DMS79 treated with DMSO at 0.1 percent for 48 hours (cell line): ENCODE results near the gene CEP95.
"Not testable (repeated sequence)": the region's sequence is repeated elsewhere in the genome, so short reads cannot be mapped to it uniquely, and the experiment has no call there.

Source experiments
- DNase-seq: peaks from one replicate; lab custom pipeline; 2025; lab: John Stamatoyannopoulos, UW

CEP95 gene

GRCh38 chr17:64506576-64507412, at the start of gene CEP95:
CEP95 (plus strand) TSS chr17:64506977; CDS start chr17:64507098, 121 bp downstream.
- DNase-seq: peak; percentile 88

DNA sequence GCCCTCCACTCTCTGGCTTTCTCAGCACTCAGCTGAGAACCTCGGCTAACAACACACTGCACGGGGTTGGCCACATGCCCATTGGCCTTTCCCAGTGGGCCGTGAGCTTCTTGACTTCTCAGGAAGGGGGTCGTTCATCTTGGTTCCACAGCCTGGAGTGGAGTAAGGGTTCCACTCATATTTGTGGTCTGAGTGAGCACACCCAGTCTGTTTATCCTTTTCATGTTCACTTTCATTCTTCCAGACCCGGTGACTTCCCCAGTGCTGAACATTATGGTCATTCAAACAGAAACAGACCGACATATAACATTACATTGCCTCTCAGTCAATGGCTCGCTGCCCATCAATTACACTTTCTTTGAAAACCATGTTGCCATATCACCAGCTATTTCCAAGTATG, 49.6 kb upstream of the CEP95 start:
- peak; percentile 1 for DNase-seq

GRCh38 chr17:64458756-64459155, 48.0 kb upstream of the CEP95 start:
- no peak for DNase-seq

DNA sequence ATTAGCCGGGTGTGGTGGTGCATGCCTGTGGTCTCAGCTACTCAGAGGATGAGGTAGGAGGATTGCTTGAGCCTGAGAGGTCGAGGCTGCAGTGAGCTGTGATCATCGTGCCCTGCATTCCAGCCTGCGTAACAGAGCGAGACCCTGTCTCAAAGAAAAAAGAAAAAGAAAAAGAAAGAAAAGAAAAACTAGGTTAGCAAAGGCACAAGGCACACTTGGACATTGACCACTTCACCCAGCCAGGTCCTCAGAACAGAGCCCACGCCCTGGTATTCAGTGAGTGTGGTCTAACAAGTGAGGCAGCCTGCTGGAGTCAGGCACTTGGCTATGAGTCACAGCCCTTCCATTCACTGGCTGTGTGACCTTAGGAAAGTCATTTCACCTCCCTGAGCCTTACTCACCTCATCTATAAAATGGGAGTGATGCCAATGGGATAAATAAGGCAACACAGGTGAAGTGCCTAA, 47.5 kb upstream of the CEP95 start:
- no peak for DNase-seq

DNA sequence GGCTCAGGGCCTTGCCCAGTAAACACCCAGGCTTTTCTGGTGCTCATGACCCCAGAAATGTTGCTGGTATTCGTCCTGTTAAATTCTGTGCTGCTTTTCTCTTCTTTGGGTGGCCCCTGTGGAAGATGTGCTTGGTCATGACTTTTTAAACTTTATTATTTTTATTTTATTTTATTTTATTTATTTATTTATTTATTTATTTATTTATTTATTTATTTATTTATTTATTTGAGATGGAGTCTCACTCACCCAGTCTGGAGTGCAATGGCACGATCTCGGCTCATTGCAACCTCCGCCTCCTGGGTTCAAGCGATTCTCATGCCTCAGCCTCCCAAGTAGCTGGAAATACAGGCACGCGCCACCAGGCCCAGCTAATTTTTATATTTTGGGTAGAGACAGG, 47.0 kb upstream of the CEP95 start:
- not testable (repeated sequence) for DNase-seq

- DNase-seq: no peak
These were observed 45.8 kb upstream of the CEP95 start for GRCh38 chr17:64460955-64461354.

DNA sequence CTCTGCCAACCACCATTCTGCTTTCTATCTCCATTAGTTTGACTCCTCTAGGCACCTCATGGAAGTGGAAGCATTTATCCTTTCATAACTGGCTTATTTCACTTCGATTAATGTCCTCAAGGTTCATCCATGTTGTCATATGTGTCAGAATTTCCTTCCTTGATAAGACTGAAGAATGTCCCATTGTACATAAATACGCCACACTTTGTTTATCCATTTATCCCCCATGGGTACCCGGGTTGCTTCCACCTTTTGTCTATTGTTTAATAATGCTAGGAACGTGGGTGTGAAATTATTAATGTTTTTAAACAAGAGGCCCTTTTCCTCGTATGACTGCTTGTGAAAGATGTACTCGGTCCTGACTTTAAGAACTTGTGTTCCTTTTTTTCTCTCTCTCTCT, 45.0 kb upstream of the CEP95 start:
- DNase-seq: no peak

GRCh38 chr17:64466019-64466735, 40.6 kb upstream of the CEP95 start:
- no peak for DNase-seq

DNA sequence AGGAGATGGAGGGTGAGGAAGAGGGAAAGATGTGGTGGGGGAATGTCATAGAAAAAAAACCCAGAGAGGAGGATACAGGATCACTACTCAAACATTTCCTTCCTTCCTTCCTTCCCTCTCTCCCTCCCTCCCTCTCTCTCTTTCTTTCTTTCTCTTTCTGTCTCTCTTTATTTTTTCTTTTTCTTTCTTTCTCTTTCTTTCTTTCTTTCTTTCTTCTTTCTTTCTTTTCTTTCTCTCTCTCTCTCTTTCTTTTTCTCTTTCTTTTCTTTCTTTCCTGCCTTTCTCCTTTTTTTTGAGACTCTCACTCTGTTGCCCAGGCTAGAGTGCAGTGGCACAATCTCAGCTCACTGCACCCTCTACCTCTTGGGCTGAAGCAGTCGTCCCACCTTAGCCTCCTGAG, 39.9 kb upstream of the CEP95 start:
- not testable (repeated sequence) for DNase-seq

DNA sequence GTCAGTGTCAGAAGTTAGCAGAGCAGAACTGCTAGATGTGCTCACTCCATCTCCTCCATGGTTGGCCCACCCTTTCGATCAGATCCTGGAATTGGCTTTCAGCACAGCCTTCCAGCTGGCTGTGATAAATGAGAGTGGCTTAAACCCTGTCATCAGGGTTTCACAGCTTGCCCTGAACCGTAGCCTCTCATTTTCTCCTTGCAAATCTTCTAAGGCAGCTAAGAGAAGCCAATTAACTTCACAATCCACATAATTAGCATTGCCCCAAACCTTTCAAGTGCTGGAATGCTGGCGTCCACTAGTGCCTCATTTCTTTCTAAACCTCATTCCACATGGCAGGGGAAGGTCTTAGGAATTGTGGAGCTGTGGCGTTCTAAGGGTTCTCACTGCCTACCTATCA, 36.2 kb upstream of the CEP95 start:
- no peak for DNase-seq

GRCh38 chr17:64471440-64471839, 35.3 kb upstream of the CEP95 start:
- DNase-seq: no peak

DNA sequence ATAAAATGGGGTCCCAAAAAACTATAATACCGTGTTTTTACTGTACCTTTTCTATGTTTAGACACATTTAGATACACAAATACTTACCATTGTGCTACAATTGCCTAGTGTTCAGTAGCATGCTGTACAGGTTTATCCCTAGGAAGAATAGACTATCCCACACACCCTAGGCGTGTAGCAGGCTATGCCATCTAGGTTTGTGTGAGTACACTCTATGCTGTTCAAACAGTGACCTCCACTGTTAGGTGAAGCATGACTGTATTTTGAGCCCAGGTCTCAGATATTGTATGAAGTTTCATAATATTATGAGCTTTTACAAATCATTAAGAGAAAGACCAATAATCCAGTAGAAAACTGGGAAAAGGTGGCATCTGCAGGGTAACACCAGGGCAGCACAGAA, 34.2 kb upstream of the CEP95 start:
- DNase-seq: no peak

- no peak for DNase-seq
These were observed 28.9 kb upstream of the CEP95 start for GRCh38 chr17:64477849-64478248.

- DNase-seq: no peak
These were observed 25.8 kb upstream of the CEP95 start for GRCh38 chr17:64480951-64481350.

GRCh38 chr17:64484380-64484779, 22.4 kb upstream of the CEP95 start:
- DNase-seq: no peak

DNA sequence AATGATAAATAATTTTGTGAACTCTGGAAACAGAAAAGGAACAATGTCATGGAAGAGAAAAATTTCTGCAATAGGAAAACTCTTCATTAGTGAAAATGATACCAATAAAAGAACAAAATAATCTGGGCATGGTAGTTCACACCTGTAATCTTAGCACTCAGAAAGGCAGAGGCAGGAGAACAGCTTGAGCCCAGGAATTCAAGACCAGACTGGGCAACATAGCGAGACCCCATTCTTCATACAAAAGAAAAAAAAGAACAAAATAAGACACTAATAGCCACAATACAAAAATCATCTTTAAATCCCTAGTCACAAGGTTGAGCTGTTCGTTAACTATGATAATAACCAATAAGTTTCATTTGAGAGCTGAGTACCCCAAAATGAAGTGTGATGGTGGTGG, 18.5 kb upstream of the CEP95 start:
- no peak for DNase-seq

DNA sequence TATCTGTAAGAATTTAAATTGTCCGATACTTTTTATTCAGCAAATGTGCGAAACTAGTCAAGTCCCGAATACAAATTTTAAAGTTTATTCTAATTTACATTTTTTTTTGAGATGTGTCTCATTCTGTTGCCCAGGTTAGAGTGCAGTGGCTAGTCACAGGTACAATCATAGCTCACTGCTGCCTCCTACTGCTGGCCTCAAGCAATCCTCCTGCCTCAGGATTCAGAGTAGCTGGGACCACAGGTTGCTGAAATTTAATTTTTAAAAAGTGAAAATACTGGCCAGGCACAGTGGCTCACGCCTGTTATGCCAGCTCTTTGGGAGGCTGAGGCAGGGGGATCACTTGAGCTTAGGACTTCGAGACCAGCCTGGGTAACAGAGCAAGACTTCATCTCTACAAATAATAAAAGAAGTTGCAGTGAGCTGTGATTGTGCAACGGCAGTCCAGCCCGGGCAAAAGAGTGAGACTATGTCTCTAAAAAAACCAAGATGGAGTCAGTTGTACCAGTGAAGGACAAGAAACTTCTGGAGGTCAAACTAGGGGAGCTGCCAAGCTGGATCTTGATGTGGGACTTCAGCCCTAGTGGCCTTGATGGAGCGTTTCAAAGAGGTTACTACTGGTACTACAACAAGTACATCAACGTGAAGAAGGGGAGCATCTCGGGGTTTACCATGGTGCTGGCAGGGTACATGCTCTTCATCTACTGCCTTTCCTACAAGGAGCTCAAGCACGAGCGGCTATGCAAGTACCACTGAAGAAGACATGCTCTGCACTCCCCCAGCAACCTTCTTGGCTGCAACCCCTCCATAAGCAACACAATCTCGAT, 15.5 kb upstream of the CEP95 start:
- no peak for DNase-seq

GRCh38 chr17:64491994-64492393, 14.8 kb upstream of the CEP95 start:
- no peak for DNase-seq

- DNase-seq: no peak
These were observed 14.2 kb upstream of the CEP95 start for GRCh38 chr17:64492481-64493109.

DNA sequence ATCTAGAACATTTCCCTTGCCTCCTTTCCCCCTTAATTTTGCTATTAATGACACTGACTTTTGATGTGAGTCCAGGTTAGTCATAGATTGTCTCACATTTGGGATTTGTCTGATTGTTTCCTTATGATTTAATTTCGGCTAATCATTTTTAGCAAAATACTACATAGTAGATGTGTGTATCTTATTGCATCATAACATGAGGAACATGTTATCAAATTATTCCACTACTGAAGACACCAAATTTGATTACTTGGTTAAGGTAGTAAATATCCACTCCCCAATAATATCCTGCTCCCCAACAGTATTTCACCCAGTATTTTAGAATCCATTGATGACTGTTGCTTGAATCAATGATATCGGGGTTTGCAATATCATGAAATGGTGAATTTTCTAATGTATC, 12.7 kb upstream of the CEP95 start:
- no peak for DNase-seq

DNA sequence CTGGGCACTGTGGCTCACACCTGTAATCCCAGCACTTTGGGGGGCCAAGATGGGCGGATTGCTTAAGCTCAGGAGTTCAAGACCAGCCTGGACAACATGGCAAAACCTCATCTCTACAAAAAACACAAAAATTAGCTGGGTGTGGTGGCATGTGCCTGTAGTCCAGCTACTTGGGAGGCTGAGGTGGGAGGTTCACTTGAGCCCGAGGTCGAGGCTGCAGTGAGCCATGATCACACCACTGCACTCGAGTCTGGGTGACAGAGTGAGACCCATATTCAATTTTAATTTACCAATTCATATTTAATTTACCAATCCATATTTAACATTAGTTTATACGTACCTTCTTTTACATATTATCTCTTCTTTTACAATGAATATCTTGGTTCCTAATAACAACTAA, 11.5 kb upstream of the CEP95 start:
- not testable (repeated sequence) for DNase-seq

DNA sequence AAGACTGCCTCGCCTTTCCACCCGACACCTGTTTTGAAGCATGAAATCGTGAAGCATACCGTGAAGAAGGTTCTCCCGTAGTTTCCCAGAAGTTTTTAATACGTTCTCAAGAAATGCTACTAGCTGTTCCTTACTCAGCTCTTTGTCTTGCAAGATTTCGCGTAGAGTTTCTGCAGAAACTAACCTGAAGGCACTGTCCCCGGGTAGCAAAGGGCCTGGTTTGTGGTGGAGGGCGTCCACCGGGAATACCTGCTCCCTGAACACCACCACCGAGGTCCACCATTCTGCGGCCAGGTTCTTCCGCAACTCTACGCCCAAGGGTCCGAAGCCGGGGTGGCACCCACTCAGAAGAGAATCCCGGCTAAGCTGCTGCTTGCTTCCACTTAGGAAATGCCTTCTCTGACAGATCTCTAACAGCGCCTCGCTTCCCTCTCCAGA, 10.4 kb upstream of the CEP95 start:
- DNase-seq: no peak
